ENCODE results near the gene TRIM10. TPM values are rescaled to one million over a fixed set of nuclear protein-coding genes. Genes with fewer than 3 reads are reported as not detected.
"Not testable (repeated sequence)": the region's sequence is repeated elsewhere in the genome, so short reads cannot be mapped to it uniquely, and the experiment has no call there.

TRIM10 gene
- polyA plus RNA-seq, 1 donor: 6.6 TPM

DNA sequence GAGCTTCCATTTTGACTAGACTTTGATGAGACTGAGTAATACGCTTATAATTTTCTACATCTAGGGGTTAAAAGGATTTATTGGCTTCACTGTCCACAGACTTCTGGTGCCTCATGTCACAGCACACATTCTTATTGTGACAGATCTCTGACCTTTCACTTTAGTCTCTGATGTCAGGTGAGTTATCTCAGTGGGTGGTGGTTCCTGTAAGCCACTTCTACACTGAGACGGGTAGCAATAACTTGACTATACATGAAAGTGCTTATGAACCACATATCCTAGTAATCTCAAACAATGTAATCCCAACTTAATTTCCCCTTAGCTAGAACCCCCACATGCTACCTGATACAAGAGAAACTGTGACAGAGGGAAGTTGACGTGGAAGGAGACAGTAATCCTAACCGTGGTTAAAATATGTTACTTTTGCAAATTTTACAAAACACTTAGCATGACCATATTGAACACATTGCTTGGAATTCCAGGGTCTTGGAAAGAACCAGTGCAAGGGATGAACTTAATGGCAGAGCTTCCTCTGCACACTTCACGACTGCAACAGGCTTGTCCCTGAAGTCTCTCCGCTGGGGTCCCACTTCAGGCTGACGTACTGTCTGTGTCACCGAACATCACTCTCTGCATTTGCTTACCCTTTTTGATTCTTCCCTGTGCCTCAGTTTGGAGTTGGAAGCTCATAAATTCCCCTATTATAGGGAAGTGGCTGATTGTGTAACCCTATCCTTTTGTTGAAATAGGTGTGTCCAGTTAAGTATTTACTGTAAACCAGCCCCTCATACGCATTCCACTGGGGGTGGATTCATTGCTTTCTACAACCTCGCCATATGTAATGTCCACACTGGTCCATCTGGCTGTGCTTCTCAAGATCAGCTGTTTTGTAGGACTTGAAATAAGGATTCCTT is 31.5 kb downstream of the TRIM10 start:
- peak overlapping the region; percentile 52 for H3K27ac ChIP-seq (ENCODE audit: low read length)
- peaks cover 28% of the 10 kb centered on the region for H3K4me1 ChIP-seq (ENCODE audit: control insufficient read depth, insufficient read depth, low read length)
- WGBS (ENCODE audit: insufficient coverage, low lambda C conversion rate): 74% methylated on average over 3 of the region's 10 CpGs
- H3K36me3 ChIP-seq (ENCODE audit: control insufficient read depth, insufficient read depth, low read length): no peaks in the 10 kb centered on the region
- H3K4me3 ChIP-seq (ENCODE audit: low read length): no peak overlapping the region
- peak in 1 of 2 donors; percentile 76 for DNase-seq
- H3K9me3 ChIP-seq (ENCODE audit: control insufficient read depth, low read depth, low read length): no peaks in the 10 kb centered on the region
- H3K27me3 ChIP-seq (ENCODE audit: control insufficient read depth, insufficient read depth, low read length): peaks cover 14% of the 10 kb centered on the region

DNA sequence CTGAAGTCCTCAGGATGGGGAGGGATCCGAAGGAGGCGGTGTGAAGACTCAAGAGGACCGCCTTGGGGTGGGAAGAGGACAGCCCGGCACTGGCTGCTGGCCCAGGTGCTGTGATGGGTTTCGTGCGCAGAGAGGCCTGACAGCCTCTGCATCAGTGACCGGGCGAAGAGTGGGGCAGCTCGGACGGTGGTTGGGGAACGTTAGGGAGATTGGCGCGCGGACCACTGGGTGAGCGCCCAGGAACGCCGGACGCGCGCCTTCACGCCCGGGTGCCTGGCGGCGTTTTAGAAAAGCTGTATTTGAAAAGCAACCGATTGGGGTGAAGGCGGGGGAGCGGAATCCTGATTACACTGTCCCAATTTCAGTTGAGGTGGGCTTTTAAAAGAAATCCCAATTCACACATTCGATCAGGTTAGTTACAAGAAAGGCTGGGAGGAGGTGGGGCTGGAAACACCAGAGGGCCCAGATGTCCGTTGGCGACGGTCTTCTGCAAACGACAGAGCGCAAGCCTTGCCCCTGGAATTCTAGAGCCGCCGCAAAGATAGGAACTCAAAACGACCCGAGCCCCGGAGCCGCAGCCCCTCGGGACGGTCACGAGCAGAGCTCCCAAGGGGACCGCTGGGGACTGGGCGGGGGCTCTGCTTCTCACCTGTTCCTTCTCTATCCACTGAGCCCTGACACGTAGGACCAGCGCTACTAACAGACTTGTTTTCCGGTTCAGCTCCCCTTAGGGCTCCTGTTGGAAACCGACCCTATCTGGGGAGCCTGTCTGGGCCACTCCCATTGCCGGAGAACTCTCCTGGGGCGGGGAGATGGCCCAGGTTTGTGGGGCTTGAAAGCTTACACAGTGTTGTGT is 33.5 kb downstream of the TRIM10 start:
- H3K4me3 ChIP-seq (ENCODE audit: low read length): peak overlapping the region; percentile 8
- no peaks in the 10 kb centered on the region for H3K9me3 ChIP-seq (ENCODE audit: control insufficient read depth, low read depth, low read length)
- H3K27ac ChIP-seq (ENCODE audit: low read length): no peak overlapping the region
- H3K36me3 ChIP-seq (ENCODE audit: control insufficient read depth, insufficient read depth, low read length): no peaks in the 10 kb centered on the region
- no peak for DNase-seq
- no CpG with 5 or more reads among the region's 50 CpGs for WGBS (ENCODE audit: insufficient coverage, low lambda C conversion rate)
- peaks cover 14% of the 10 kb centered on the region for H3K27me3 ChIP-seq (ENCODE audit: control insufficient read depth, insufficient read depth, low read length)
- peaks cover 40% of the 10 kb centered on the region for H3K4me1 ChIP-seq (ENCODE audit: control insufficient read depth, insufficient read depth, low read length)

DNA sequence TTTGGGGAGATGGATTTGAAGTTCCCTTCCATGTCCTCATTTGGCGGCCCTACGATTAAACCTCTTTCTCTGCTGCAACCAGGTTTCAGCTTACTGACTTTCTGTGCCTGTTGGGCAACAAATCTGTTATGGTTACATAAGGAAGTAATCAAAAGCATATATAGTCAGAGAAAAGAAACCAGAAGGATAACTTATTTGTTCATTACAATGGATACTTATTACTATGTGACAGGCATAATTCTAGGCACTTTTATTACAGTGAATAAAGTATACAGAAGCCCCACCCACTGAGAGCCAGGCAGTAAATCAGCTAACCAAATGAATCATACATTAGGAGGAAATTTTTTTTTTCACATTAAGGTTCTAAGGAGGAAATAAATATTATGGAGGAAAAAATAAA is 38.5 kb downstream of the TRIM10 start:
- no peaks in the 10 kb centered on the region for H3K9me3 ChIP-seq (ENCODE audit: control insufficient read depth, low read depth, low read length)
- no peak overlapping the region for H3K4me3 ChIP-seq (ENCODE audit: low read length)
- H3K4me1 ChIP-seq (ENCODE audit: control insufficient read depth, insufficient read depth, low read length): peaks cover 37% of the 10 kb centered on the region
- no peaks in the 10 kb centered on the region for H3K36me3 ChIP-seq (ENCODE audit: control insufficient read depth, insufficient read depth, low read length)
- WGBS (ENCODE audit: insufficient coverage, low lambda C conversion rate): no CpG with 5 or more reads among the region's 2 CpGs
- H3K27me3 ChIP-seq (ENCODE audit: control insufficient read depth, insufficient read depth, low read length): peaks cover 3% of the 10 kb centered on the region
- peak in 1 of 2 donors; percentile 66 for DNase-seq
- peak overlapping the region; percentile 63 for H3K27ac ChIP-seq (ENCODE audit: low read length)

DNA sequence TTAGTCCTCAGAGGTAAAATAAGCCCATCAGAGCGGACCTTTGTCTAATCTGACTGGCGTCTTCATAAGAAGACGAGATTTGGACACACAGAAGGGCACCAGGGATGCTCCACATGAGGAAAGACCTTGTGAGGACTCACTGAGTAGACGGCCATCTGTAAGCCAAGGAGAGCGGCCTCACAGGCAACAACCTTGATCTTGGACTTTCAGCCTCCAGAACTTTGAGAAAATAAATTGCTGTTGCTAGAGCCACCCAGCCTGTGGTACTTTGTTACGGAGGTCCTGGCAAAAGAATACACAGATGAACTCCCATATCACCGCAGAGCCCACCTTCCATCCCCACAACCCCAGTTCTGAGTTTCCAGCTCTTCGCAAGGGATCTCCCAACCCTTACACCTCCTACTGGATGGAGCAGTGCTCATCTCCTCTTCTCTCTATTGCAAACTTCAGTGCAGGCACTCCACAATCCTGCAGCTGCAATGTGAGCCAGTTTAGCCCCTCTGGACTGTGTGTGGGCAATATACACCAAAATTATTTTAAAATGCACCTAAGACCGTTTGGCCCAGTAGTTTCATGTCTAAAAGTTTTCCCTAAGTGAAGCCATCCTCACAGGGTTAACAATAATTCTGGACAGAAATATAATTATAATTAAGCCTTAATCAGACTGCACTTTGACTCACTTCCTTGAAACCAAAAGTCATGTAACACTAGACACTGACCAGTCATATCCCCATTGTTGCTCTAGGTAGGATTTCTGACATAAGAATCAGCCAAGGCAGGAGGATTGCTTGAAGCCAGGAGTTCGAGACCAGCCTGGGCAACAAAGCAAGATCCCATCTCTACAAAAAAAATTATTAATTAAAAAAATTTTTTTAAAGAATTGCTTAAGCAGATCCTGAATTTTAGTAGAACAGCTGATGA is 39.3 kb downstream of the TRIM10 start:
- no peaks in the 10 kb centered on the region for H3K9me3 ChIP-seq (ENCODE audit: control insufficient read depth, low read depth, low read length)
- H3K36me3 ChIP-seq (ENCODE audit: control insufficient read depth, insufficient read depth, low read length): no peaks in the 10 kb centered on the region
- peak in 1 of 2 donors; percentile 6 for DNase-seq
- WGBS (ENCODE audit: insufficient coverage, low lambda C conversion rate): no CpG with 5 or more reads among the region's 10 CpGs
- H3K27me3 ChIP-seq (ENCODE audit: control insufficient read depth, insufficient read depth, low read length): no peaks in the 10 kb centered on the region
- peak overlapping the region; percentile 63 for H3K27ac ChIP-seq (ENCODE audit: low read length)
- H3K4me3 ChIP-seq (ENCODE audit: low read length): no peak overlapping the region
- H3K4me1 ChIP-seq (ENCODE audit: control insufficient read depth, insufficient read depth, low read length): peaks cover 37% of the 10 kb centered on the region

DNA sequence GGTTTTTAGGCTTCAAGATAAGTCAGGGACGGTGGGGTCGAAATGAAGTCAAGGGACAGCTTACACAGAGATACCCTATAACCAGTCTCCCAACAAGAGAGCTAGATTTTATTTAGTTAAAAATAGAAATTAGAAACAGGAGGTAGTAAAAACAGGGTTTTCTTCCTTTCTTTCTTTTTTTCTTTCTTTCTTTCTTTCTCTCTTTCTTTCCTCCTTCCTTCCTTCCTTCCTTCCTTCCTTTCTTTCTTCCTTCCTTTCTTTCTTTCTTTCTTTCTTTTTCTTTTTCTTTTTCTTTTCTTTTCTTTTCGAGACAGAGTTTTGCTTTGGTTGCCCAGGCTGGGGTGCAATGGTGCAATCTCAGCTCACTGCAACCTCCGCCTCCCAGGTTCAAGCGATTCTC is 42.3 kb downstream of the TRIM10 start:
- H3K36me3 ChIP-seq (ENCODE audit: control insufficient read depth, insufficient read depth, low read length); H3K4me3 ChIP-seq (ENCODE audit: low read length); DNase-seq; H3K27me3 ChIP-seq (ENCODE audit: control insufficient read depth, insufficient read depth, low read length); H3K9me3 ChIP-seq (ENCODE audit: control insufficient read depth, low read depth, low read length): not testable (repeated sequence)
- Histone ChIP-seq H3K27ac (ENCODE audit: low read length) (peak overlapping the region; percentile 43), H3K4me1 (ENCODE audit: control insufficient read depth, insufficient read depth, low read length) (peaks cover 38% of the 10 kb centered on the region)
- WGBS (ENCODE audit: insufficient coverage, low lambda C conversion rate): 67% methylated on average over 1 of the region's 5 CpGs

DNA sequence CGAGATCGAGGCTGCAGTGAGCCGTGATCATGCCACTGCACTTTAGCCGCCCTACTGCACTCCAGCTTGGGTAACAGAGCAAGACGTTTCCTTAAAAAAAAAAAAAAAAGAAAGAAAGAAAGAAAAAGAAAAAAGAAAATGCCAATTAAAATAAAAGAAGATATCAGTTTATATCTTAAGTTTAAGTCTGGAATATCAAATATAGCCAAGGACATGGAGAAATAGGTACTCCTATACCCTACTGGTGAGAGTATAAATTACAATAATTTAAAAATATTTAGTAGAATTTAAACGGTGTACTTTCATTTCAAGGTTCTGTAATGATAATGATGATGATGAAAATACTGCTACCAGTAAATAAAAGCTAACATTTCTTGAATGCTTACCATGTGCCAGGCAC is 44.3 kb downstream of the TRIM10 start:
- Histone ChIP-seq H3K36me3 (ENCODE audit: control insufficient read depth, insufficient read depth, low read length) (no peaks in the 10 kb centered on the region), H3K27me3 (ENCODE audit: control insufficient read depth, insufficient read depth, low read length) (no peaks in the 10 kb centered on the region), H3K9me3 (ENCODE audit: control insufficient read depth, low read depth, low read length) (no peaks in the 10 kb centered on the region), H3K4me1 (ENCODE audit: control insufficient read depth, insufficient read depth, low read length) (peaks cover 45% of the 10 kb centered on the region), H3K27ac (ENCODE audit: low read length) (no peak overlapping the region), H3K4me3 (ENCODE audit: low read length) (no peak overlapping the region)
- WGBS (ENCODE audit: insufficient coverage, low lambda C conversion rate): 42% methylated on average over 2 of the region's 6 CpGs
- DNase-seq: no peak

DNA sequence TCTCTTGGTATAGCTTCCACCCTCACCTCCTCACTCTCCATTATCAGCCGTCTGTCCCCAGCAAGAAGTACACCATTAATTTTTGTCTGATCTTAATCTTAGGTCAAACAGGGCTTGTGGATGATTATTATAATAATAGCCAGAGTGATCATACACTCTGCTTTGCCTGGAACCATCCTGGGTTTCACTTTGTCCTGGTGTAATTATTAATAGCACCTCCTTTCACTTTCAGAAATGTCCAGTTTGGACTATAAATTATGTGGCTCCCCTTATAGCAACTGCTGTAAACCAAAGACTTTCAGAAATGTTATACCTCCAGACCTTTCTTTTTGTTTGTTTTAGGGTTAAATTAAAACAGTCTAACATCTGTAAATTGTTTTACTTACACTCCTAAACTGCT is 47.2 kb downstream of the TRIM10 start:
- H3K4me3 ChIP-seq (ENCODE audit: low read length): no peak overlapping the region
- H3K4me1 ChIP-seq (ENCODE audit: control insufficient read depth, insufficient read depth, low read length): peaks cover 35% of the 10 kb centered on the region
- WGBS (ENCODE audit: insufficient coverage, low lambda C conversion rate): 29% methylated on average over 1 of the region's 1 CpG
- H3K36me3 ChIP-seq (ENCODE audit: control insufficient read depth, insufficient read depth, low read length): no peaks in the 10 kb centered on the region
- H3K27me3 ChIP-seq (ENCODE audit: control insufficient read depth, insufficient read depth, low read length): peaks cover 6% of the 10 kb centered on the region
- peak in 1 of 2 donors; percentile 60 for DNase-seq
- H3K27ac ChIP-seq (ENCODE audit: low read length): peak overlapping the region; percentile 82
- no peaks in the 10 kb centered on the region for H3K9me3 ChIP-seq (ENCODE audit: control insufficient read depth, low read depth, low read length)

DNA sequence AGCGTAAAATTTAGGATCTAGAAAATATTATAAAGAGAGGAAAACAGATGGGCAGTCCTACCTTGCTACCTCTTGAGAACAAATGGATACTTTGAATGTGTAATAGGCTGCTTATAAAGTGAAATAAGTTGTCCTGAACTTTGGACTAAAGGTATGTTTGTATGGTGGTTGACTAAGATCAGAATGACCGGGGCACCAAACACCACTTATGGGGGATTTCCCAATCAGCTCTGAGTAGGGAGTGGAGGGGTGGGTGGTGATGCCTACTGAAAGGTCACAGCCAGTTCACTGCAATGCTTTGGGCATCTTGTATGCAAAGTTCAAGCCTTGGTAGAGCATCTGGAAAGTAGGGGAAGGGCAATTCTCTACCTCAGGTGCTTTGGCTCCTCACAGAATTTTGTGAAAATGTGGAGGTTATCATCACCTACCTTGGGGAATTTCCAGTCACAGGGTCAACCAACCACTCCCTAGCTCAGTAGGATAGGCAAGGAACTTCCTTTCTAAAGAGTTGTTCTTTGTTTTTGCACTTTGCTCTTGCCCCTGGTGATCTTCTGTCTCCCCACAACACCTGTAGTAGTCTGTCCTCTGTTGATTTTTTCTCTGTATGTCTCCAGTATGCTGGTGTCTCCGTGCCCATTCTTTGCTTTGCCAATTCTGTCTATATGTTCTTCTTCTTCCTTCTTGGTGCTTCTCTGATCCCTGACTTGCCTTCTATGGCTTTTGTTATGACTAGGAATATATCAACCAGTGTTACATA is 47.8 kb downstream of the TRIM10 start, which contains the start of gene TRIM31:
Gene TRIM31 (minus strand): TSS at position 88 of the 757 bp plus-strand sequence. CDS start 285 bp downstream, outside the sequence.
- Histone ChIP-seq H3K4me3 (ENCODE audit: low read length) (peak within 1 kb of the TSS; percentile 32), H3K4me1 (ENCODE audit: control insufficient read depth, insufficient read depth, low read length) (peaks cover 29% of the 10 kb centered on the region), H3K36me3 (ENCODE audit: control insufficient read depth, insufficient read depth, low read length) (no peaks in the 10 kb centered on the region), H3K9me3 (ENCODE audit: control insufficient read depth, low read depth, low read length) (no peaks in the 10 kb centered on the region), H3K27me3 (ENCODE audit: control insufficient read depth, insufficient read depth, low read length) (peaks cover 6% of the 10 kb centered on the region), H3K27ac (ENCODE audit: low read length) (peak within 1 kb of the TSS; percentile 82)
- peak; percentile 70 to 78 for DNase-seq
- 54% methylated on average over 2 of the region's 3 CpGs for WGBS (ENCODE audit: insufficient coverage, low lambda C conversion rate)

DNA sequence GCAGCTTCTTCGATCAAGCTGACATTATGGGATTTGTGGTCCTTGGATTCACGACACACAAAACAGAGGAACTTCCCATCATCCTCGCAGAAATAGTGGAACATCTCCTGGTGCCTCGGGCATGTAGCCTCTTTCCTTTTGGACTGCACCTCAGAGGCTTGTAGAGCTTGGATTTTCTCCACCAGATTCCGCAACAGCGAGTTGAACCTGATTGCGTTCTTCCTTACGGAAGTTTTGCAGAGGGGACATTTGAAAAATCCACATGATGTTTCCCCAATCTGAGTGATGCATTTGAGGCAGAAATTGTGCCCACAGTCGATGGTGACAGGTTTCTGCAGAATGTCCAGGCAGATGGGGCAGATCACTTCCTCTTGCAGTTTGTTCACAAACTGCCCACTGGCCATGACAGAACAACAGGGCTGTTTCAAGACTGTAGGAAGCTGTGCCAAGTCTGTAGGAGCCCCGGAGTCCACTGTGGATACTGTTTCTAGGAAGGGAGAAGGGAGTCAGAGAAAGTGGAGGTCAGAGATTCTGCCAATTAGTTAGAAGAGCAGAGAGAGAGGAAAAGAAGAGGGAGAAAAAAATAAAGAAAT is 48.5 kb downstream of the TRIM10 start:
- peak in 1 of 2 donors; percentile 11 for DNase-seq
- peaks cover 29% of the 10 kb centered on the region for H3K4me1 ChIP-seq (ENCODE audit: control insufficient read depth, insufficient read depth, low read length)
- H3K27ac ChIP-seq (ENCODE audit: low read length): peak overlapping the region; percentile 82
- H3K36me3 ChIP-seq (ENCODE audit: control insufficient read depth, insufficient read depth, low read length): no peaks in the 10 kb centered on the region
- H3K27me3 ChIP-seq (ENCODE audit: control insufficient read depth, insufficient read depth, low read length): peaks cover 6% of the 10 kb centered on the region
- H3K4me3 ChIP-seq (ENCODE audit: low read length): peak overlapping the region; percentile 32
- H3K9me3 ChIP-seq (ENCODE audit: control insufficient read depth, low read depth, low read length): no peaks in the 10 kb centered on the region
- WGBS (ENCODE audit: insufficient coverage, low lambda C conversion rate): 67% methylated on average over 1 of the region's 10 CpGs

All from large intestine (tissue), 3 donors.